Parathyroid adenoma (tissue), 2 donors: ENCODE data around the gene CACNA1C.

ENCODE experiments used
- H2AFZ ChIP-seq: fragments of 300-600 bp; sonication (generic); one replicate; pipeline ENCODE4 v1.7.0; 2017; ENCODE audit warnings: antibody characterized with exemption, mild to moderate bottlenecking
- H3K27ac ChIP-seq: fragments of 300-600 bp; sonication (generic); one replicate; pipeline ENCODE4 v1.7.0; 2017
- H3K27me3 ChIP-seq: fragments of 300-600 bp; sonication (generic); one replicate; pipeline ENCODE4 v1.7.0; 2017; ENCODE audit warnings: low read length; ENCODE audit not compliant: control insufficient read depth, insufficient read depth
- H3K36me3 ChIP-seq: fragments of 300-600 bp; sonication (generic); one replicate; pipeline ENCODE4 v1.7.0; 2017; ENCODE audit warnings: low read length; ENCODE audit not compliant: control insufficient read depth, insufficient read depth
- H3K4me1 ChIP-seq: fragments of 300-600 bp; sonication (generic); one replicate; pipeline ENCODE4 v1.7.0; 2017; ENCODE audit warnings: control low read depth
- H3K4me2 ChIP-seq: fragments of 300-600 bp; sonication (generic); one replicate; pipeline ENCODE4 v1.7.0; 2017; ENCODE audit warnings: low read length
- H3K4me3 ChIP-seq: fragments of 300-600 bp; sonication (generic); one replicate; pipeline ENCODE4 v1.7.0; 2017; ENCODE audit warnings: low read depth, low read length
- H3K79me2 ChIP-seq: fragments of 300-600 bp; sonication (generic); one replicate; pipeline ENCODE4 v1.7.0; 2017; ENCODE audit warnings: control low read depth
- H3K9ac ChIP-seq: fragments of 300-600 bp; sonication (generic); one replicate; pipeline ENCODE4 v1.7.0; 2017; ENCODE audit warnings: mild to moderate bottlenecking
- H3K9me3 ChIP-seq: fragments of 300-600 bp; sonication (generic); one replicate; pipeline ENCODE4 v1.7.0; 2017; ENCODE audit warnings: low read length; ENCODE audit not compliant: control insufficient read depth
- CTCF ChIP-seq: fragments of 300-600 bp; sonication (generic); IDR thresholded peaks from one replicate; pipeline ENCODE4 v1.7.0; 2017; ENCODE audit warnings: antibody characterized with exemption, mild to moderate bottlenecking
- donor health status: primary hyperparathyroidism.

Gene CACNA1C

GRCh38 chr12:2376908-2377657, 324.3 kb downstream of the CACNA1C start:
- Histone ChIP-seq H3K79me2 (no peaks in the 10 kb centered on the region), H3K4me1 (no peaks in the 10 kb centered on the region), H3K9me3 (no peaks in the 10 kb centered on the region), H2AFZ (no peak overlapping the region), H3K27ac (no peak overlapping the region), H3K4me2 (no peak overlapping the region), H3K27me3 (no peaks in the 10 kb centered on the region), H3K9ac (no peak overlapping the region), H3K4me3 (no peak overlapping the region), H3K36me3 (no peaks in the 10 kb centered on the region)
- no peak for TF ChIP-seq CTCF

GRCh38 chr12:2378835-2379330, 326.1 kb downstream of the CACNA1C start:
- Histone ChIP-seq H3K79me2 (no peaks in the 10 kb centered on the region), H3K4me3 (no peak overlapping the region), H3K4me1 (no peaks in the 10 kb centered on the region), H3K9me3 (no peaks in the 10 kb centered on the region), H3K36me3 (no peaks in the 10 kb centered on the region), H3K9ac (no peak overlapping the region), H3K4me2 (no peak overlapping the region), H2AFZ (no peak overlapping the region), H3K27ac (no peak overlapping the region), H3K27me3 (no peaks in the 10 kb centered on the region)
- no peak for TF ChIP-seq CTCF

GRCh38 chr12:2380946-2381345, 328.2 kb downstream of the CACNA1C start:
- Histone ChIP-seq H2AFZ (no peak overlapping the region), H3K36me3 (no peaks in the 10 kb centered on the region), H3K9ac (no peak overlapping the region), H3K79me2 (no peaks in the 10 kb centered on the region), H3K27me3 (no peaks in the 10 kb centered on the region), H3K4me3 (no peak overlapping the region), H3K27ac (no peak overlapping the region), H3K4me2 (no peak overlapping the region), H3K9me3 (no peaks in the 10 kb centered on the region), H3K4me1 (no peaks in the 10 kb centered on the region)
- TF ChIP-seq CTCF, result no peak

- TF ChIP-seq CTCF, result no peak
- no peak overlapping the region for H3K4me3 ChIP-seq
- H3K27me3 ChIP-seq, result no peaks in the 10 kb centered on the region
- H3K27ac ChIP-seq, result peak overlapping the region; percentile 24
- H3K79me2 ChIP-seq, result no peaks in the 10 kb centered on the region
- H3K4me2 ChIP-seq, result no peak overlapping the region
- no peaks in the 10 kb centered on the region for H3K9me3 ChIP-seq
- no peaks in the 10 kb centered on the region for H3K4me1 ChIP-seq
- no peaks in the 10 kb centered on the region for H3K36me3 ChIP-seq
- no peak overlapping the region for H3K9ac ChIP-seq
- H2AFZ ChIP-seq, result no peak overlapping the region
These were observed 329.8 kb downstream of the CACNA1C start for GRCh38 chr12:2382370-2383155.
